ENCODE measurements around the gene NADSYN1.

DNA sequence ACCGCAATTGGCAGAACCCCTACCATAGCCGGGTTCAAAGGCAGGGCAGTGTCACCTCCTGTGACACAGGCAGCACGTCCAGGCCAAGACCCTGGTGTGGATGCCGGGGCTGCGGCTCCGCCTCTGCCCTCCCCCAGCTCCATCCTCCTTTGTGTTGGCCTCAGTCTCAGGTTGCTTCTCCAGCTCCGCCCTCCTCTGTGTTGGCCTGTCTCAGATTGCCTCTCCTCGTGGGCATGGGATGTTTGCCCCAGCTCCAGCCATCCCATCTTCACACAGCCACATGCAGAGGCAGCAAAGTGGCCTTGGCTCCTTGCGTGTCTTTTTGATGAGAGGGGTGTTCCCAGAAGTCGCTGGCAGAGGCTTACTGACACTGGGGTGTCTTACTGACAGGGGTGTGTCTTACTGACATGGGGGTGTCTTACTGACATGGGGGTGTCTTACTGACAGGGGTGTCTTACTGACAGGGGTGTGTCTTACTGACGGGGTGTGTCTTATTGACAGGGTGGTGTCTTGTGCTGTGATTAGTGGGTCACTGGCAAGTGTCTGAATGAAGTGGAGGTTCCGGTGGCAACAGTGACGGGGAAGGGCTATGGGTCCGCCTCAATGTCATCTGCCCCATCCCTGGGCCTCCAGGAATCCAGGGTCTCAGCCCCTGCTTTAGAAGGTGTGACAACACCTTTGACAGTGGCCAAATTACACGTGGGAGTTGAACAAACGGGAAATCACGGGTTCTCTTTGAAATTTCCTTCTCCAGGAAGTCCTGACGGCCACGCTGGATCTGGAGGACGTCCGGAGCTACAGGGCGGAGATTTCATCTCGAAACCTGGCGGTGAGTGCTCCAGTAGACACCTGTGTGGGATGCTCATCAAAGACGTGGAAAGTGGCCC, 24.9 kb downstream of the NADSYN1 start:
- TF ChIP-seq, protein P1, sequence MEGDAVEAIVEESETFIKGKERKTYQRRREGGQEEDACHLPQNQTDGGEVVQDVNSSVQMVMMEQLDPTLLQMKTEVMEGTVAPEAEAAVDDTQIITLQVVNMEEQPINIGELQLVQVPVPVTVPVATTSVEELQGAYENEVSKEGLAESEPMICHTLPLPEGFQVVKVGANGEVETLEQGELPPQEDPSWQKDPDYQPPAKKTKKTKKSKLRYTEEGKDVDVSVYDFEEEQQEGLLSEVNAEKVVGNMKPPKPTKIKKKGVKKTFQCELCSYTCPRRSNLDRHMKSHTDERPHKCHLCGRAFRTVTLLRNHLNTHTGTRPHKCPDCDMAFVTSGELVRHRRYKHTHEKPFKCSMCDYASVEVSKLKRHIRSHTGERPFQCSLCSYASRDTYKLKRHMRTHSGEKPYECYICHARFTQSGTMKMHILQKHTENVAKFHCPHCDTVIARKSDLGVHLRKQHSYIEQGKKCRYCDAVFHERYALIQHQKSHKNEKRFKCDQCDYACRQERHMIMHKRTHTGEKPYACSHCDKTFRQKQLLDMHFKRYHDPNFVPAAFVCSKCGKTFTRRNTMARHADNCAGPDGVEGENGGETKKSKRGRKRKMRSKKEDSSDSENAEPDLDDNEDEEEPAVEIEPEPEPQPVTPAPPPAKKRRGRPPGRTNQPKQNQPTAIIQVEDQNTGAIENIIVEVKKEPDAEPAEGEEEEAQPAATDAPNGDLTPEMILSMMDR (IDR thresholded peaks at IDR 0.05; ENCODE audit: low read depth, low read length), result no peak
- TF ChIP-seq EZH2phosphoT487 (IDR thresholded peaks at IDR 0.05; ENCODE audit: low read depth), result no peak
